Coronary artery (tissue), 2 donors: ENCODE results near the gene SH3RF1.
"Not testable (repeated sequence)": the region's sequence is repeated elsewhere in the genome, so short reads cannot be mapped to it uniquely, and the experiment has no call there.

Experiments
- DNase-seq: peaks from one replicate; pipeline ENCODE4 v3.0.0-alpha.2; 2017; ENCODE audit warnings: low spot score
- H3K27ac ChIP-seq, 2 donors: fragments of 200-600 bp; sonication (generic); one replicate each; pipeline ENCODE4 v1.5.1; 2016 to 2019
- H3K4me3 ChIP-seq: fragments of 200-600 bp; sonication (generic); 2 replicates; pipeline ENCODE4 v1.5.1; 2016; ENCODE audit warnings: mild to moderate bottlenecking, moderate library complexity
- CTCF ChIP-seq: fragments of 200-600 bp; sonication (generic); IDR thresholded peaks from one replicate; pipeline ENCODE4 v1.5.1; 2019; ENCODE audit warnings: antibody characterized with exemption

Gene SH3RF1

GRCh38 chr4:169309326-169309967 lies 38.7 kb upstream of the SH3RF1 start:
- no peak for TF ChIP-seq CTCF
- no peak overlapping the region for H3K27ac ChIP-seq
- H3K4me3 ChIP-seq, result no peak overlapping the region
- DNase-seq, result no peak

GRCh38 chr4:169307576-169307975 lies 36.8 kb upstream of the SH3RF1 start:
- Histone ChIP-seq H3K27ac (no peak overlapping the region), H3K4me3 (no peak overlapping the region)
- TF ChIP-seq CTCF, result no peak
- no peak for DNase-seq

GRCh38 chr4:169305651-169306050 lies 34.9 kb upstream of the SH3RF1 start:
- H3K27ac ChIP-seq, result no peak overlapping the region
- DNase-seq, result no peak
- TF ChIP-seq CTCF, result no peak
- H3K4me3 ChIP-seq, result no peak overlapping the region

GRCh38 chr4:169305173-169305572 lies 34.4 kb upstream of the SH3RF1 start:
- Histone ChIP-seq H3K4me3 (no peak overlapping the region), H3K27ac (no peak overlapping the region)
- DNase-seq, result no peak
- no peak for TF ChIP-seq CTCF

GRCh38 chr4:169295822-169296221 lies 25.1 kb upstream of the SH3RF1 start:
- no peak overlapping the region for H3K27ac ChIP-seq
- no peak for DNase-seq
- no peak overlapping the region for H3K4me3 ChIP-seq
- no peak for TF ChIP-seq CTCF

GRCh38 chr4:169293343-169294176 lies 22.8 kb upstream of the SH3RF1 start:
- no peak for TF ChIP-seq CTCF
- H3K27ac ChIP-seq, result no peak overlapping the region
- H3K4me3 ChIP-seq, result no peak overlapping the region
- no peak for DNase-seq

- not testable (repeated sequence) for H3K27ac ChIP-seq, DNase-seq, H3K4me3 ChIP-seq
Measured at GRCh38 chr4:169287983-169288382, 17.2 kb upstream of the SH3RF1 start.
